ENCODE measurements around the gene SUCLG2. TPM values are rescaled to one million over a fixed set of nuclear protein-coding genes. Genes with fewer than 3 reads are reported as not detected.

The SUCLG2 gene
- total RNA-seq, 1 experiment from 2014 or later = 38.5 TPM

DNA sequence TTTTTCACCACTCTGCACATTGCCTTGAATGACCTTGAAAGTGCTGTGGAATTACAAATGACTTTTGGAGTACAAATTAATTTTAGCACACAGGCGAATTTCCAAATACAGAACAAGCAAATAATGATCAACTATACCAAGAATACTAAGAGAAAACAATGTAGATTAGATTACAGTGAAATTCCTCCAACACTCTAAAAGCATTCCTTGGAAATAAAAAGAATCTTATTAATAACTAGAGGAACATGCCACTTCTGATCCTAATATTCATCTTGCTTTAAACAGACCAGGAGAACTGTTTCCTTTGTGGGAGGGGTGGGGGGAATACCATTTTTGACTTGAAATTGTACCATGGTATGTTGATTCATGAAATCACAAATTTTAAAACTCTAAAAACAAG lies 167.5 kb downstream of the SUCLG2 start:
- H4K20me1 ChIP-seq (ENCODE audit: control insufficient read depth, insufficient read depth, insufficient read length) = no peaks in the 10 kb centered on the region
- H3K9me3 Mint-ChIP-seq = no peaks in the 10 kb centered on the region
- no peaks in the 10 kb centered on the region for H3K79me1 ChIP-seq (ENCODE audit: insufficient read depth, low read depth, low read length, poor library complexity, severe bottlenecking)
- H3K27me3 ChIP-seq (ENCODE audit: insufficient read depth, low read length) = no peaks in the 10 kb centered on the region
- H4K5ac ChIP-seq (ENCODE audit: insufficient read length, low read depth, low read length) = no peak overlapping the region
- no peaks in the 10 kb centered on the region for H3K23me2 ChIP-seq (ENCODE audit: insufficient read length, low read depth, low read length, poor library complexity, severe bottlenecking)
- H4K91ac ChIP-seq (ENCODE audit: insufficient read length, low read depth, low read length) = no peak overlapping the region
- H3K4ac ChIP-seq (ENCODE audit: low read depth, low read length) = no peak overlapping the region
- no peak overlapping the region for H3K56ac ChIP-seq (ENCODE audit: insufficient read length, low read depth, low read length)
- no CpG with 5 or more reads among the region's 1 CpG for WGBS (ENCODE audit: extremely low coverage, insufficient read length, low lambda C conversion rate)
- no peak overlapping the region for H3K4me2 ChIP-seq (ENCODE audit: insufficient read depth, insufficient read length, low read length)
- no peaks in the 10 kb centered on the region for H3K36me3 Mint-ChIP-seq (ENCODE audit: insufficient read depth in 1 of 3, low read depth in 3 of 3)
- H2BK15ac ChIP-seq (ENCODE audit: low read depth, low read length) = no peak overlapping the region
- H3K23ac ChIP-seq (ENCODE audit: insufficient read length, low read depth, low read length) = no peak overlapping the region
- no peak overlapping the region for H2BK120ac ChIP-seq (ENCODE audit: low read depth, low read length, poor library complexity, severe bottlenecking)
- H2BK20ac ChIP-seq (ENCODE audit: low read depth, low read length, poor library complexity, severe bottlenecking) = no peak overlapping the region
- H3K4me1 Mint-ChIP-seq = peaks cover 5 to 8% of the 10 kb centered on the region in 2 experiments; a peak in 3 of 4 replicates
- H2AK5ac ChIP-seq (ENCODE audit: insufficient read length, low read length) = no peak overlapping the region
- H3K27ac ChIP-seq (ENCODE audit: insufficient read length, low read depth, low read length) = no peak overlapping the region
- H3K79me2 ChIP-seq (ENCODE audit: insufficient read depth, low read length) = no peaks in the 10 kb centered on the region
- H2BK5ac ChIP-seq (ENCODE audit: insufficient read length, low read length) = no peak overlapping the region
- no peaks in the 10 kb centered on the region for H3K27me3 Mint-ChIP-seq (ENCODE audit: low read depth)
- H3K14ac ChIP-seq (ENCODE audit: insufficient read depth, low read length) = no peak overlapping the region
- TF ChIP-seq, protein P1, sequence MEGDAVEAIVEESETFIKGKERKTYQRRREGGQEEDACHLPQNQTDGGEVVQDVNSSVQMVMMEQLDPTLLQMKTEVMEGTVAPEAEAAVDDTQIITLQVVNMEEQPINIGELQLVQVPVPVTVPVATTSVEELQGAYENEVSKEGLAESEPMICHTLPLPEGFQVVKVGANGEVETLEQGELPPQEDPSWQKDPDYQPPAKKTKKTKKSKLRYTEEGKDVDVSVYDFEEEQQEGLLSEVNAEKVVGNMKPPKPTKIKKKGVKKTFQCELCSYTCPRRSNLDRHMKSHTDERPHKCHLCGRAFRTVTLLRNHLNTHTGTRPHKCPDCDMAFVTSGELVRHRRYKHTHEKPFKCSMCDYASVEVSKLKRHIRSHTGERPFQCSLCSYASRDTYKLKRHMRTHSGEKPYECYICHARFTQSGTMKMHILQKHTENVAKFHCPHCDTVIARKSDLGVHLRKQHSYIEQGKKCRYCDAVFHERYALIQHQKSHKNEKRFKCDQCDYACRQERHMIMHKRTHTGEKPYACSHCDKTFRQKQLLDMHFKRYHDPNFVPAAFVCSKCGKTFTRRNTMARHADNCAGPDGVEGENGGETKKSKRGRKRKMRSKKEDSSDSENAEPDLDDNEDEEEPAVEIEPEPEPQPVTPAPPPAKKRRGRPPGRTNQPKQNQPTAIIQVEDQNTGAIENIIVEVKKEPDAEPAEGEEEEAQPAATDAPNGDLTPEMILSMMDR (conservative IDR thresholded peaks at IDR 0.05) = no peak
- no peak overlapping the region for H3T11ph ChIP-seq (ENCODE audit: low read length)
- H3K4me1 ChIP-seq (ENCODE audit: insufficient read depth, low read length) = peaks cover 4% of the 10 kb centered on the region; the same call in 1 of the 2 replicates
- no peak overlapping the region for H3K27ac Mint-ChIP-seq
- H3K9ac ChIP-seq (ENCODE audit: extremely low read depth, insufficient read length, low read length) = no peak overlapping the region
- H3K9me3 ChIP-seq (ENCODE audit: control insufficient read depth, low read depth, low read length) = no peaks in the 10 kb centered on the region
- no peak for DNase-seq
- H4K8ac ChIP-seq (replicated peaks; ENCODE audit: insufficient read length, low read depth, low read length) = no peak overlapping the region
- H3K4me3 Mint-ChIP-seq = no peak overlapping the region
- H3K18ac ChIP-seq (ENCODE audit: insufficient read length, low read depth, low read length) = no peak overlapping the region
- no peak overlapping the region for H2AFZ ChIP-seq (ENCODE audit: low read length)
- no peak overlapping the region for H2BK12ac ChIP-seq (ENCODE audit: insufficient read length, low read depth, low read length)

Data from H9 (cell line).